AG04450 (cell line): Measurements from ENCODE around the gene SFXN5. TPM values are rescaled to one million over a fixed set of nuclear protein-coding genes. Genes with fewer than 3 reads are reported as not detected.
A peak's percentile ranks its signal among the peaks of the same experiment; 100 is the strongest.
"Not testable (repeated sequence)": the region's sequence is repeated elsewhere in the genome, so short reads cannot be mapped to it uniquely, and the experiment has no call there.

ENCODE experiments used
- CTCF ChIA-PET: fragments of 300-600, 350-600 bp; formaldehyde crosslinking; extraction: SDS; loops from one replicate; lab custom pipeline; 2022; ENCODE audit warnings: antibody characterized with exemption, inconsistent platforms; lab: Charles Lee
- POLR2A ChIA-PET: fragments of 350-600 bp; formaldehyde crosslinking; extraction: SDS; loops from one replicate; lab custom pipeline; 2021; ENCODE audit warnings: antibody characterized with exemption, inconsistent platforms; lab: Yijun Ruan, JAX
- DNase-seq: peaks from one replicate; pipeline ENCODE4 v3.0.0-alpha.2; 2011; ENCODE audit warnings: low read depth, low spot score
- H3K27ac ChIP-seq: one replicate; pipeline ENCODE4 v1.5.1; 2012; ENCODE audit warnings: low read depth, low read length, control low read depth
- H3K27me3 ChIP-seq: one replicate; pipeline ENCODE4 v1.6.0; 2012; ENCODE audit warnings: low read length; ENCODE audit not compliant: control insufficient read depth, insufficient read depth
- H3K4me3 ChIP-seq: 2 replicates; pipeline ENCODE4 v1.5.1; 2011; ENCODE audit warnings: mild to moderate bottlenecking, low read depth, low read length, control low read depth
- H3K9me3 ChIP-seq: 2 replicates; pipeline ENCODE4 v1.5.1; 2012; ENCODE audit warnings: low read length; ENCODE audit not compliant: control insufficient read depth, insufficient read depth
- polyA plus RNA-seq: library from polyadenylated mRNA; depleted of rRNA; stranded (reverse); fragments of >200 nt; gene quantifications from 2 replicates; pipeline ENCODE4 v1.2.3, GENCODE V29; 2011
- TF ChIP-seq, protein P1 (sequence below): IDR thresholded peaks from 2 replicates; pipeline ENCODE4 v1.5.1; 2011; ENCODE audit warnings: low read depth, low read length, control low read depth, inconsistent platforms

SFXN5 gene
- polyA plus RNA-seq, 1 experiment = 11.8 TPM

- POLR2A ChIA-PET = interaction anchor here (0.9 kb wide), 1 partner anchor 60 kb away, joined by 3 read pairs; no protein-coding TSS in a partner anchor
- TF ChIP-seq, protein P1, sequence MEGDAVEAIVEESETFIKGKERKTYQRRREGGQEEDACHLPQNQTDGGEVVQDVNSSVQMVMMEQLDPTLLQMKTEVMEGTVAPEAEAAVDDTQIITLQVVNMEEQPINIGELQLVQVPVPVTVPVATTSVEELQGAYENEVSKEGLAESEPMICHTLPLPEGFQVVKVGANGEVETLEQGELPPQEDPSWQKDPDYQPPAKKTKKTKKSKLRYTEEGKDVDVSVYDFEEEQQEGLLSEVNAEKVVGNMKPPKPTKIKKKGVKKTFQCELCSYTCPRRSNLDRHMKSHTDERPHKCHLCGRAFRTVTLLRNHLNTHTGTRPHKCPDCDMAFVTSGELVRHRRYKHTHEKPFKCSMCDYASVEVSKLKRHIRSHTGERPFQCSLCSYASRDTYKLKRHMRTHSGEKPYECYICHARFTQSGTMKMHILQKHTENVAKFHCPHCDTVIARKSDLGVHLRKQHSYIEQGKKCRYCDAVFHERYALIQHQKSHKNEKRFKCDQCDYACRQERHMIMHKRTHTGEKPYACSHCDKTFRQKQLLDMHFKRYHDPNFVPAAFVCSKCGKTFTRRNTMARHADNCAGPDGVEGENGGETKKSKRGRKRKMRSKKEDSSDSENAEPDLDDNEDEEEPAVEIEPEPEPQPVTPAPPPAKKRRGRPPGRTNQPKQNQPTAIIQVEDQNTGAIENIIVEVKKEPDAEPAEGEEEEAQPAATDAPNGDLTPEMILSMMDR = no peak
- peaks cover 84% of the 10 kb centered on the region for H3K27me3 ChIP-seq
Measured at GRCh38 chr2:72914206-72914559, 157.3 kb downstream of the SFXN5 start.

GRCh38 chr2:72913486-72914205 lies 157.9 kb downstream of the SFXN5 start:
- TF ChIP-seq, protein P1 = peak; percentile 34
- CTCF ChIA-PET = interaction anchor here (1.4 to 2.7 kb wide), 2 partner anchors 20 to 60 kb away, joined by 3 to 9 read pairs; no protein-coding TSS in a partner anchor
- no peak for DNase-seq
- no peak overlapping the region for H3K4me3 ChIP-seq
- POLR2A ChIA-PET = no interaction called here
- peaks cover 81% of the 10 kb centered on the region for H3K27me3 ChIP-seq
- no peak overlapping the region for H3K27ac ChIP-seq
- H3K9me3 ChIP-seq = peaks cover 3% of the 10 kb centered on the region; the same call in 1 of the 2 replicates

More at GRCh38 chr2:72914206-72914559, 157.3 kb downstream of the SFXN5 start:
- CTCF ChIA-PET = interaction anchor here (1.4 to 2.7 kb wide), 2 partner anchors 21 to 60 kb away, joined by 3 to 9 read pairs; no protein-coding TSS in a partner anchor
- Histone ChIP-seq H3K27ac (no peak overlapping the region), H3K9me3 (peaks cover 6% of the 10 kb centered on the region; the same call in 1 of the 2 replicates), H3K4me3 (no peak overlapping the region)
- no peak for DNase-seq

DNA sequence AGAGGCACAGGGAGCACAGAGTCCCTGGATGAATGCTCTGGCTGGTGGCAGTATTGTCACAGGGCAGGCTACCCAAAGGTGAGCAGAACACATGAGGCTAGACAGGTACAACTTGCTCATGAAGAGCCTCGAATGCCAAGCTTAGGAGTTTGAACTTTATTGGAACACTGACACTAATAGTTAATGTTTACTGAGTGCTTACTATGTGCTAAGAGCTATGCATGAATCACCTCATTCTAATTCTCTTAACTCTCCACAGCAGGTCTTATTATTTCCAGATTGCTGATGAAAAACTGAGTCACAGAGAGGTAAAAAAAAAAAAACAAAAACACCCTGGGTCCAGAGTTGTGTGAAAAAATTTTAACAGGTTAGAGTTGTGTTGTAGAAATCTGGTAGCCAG lies 160.3 kb downstream of the SFXN5 start:
- DNase-seq = no peak
- no peak overlapping the region for H3K4me3 ChIP-seq
- ChIA-PET POLR2A (no interaction called here), CTCF (interaction anchor here (1.0 to 1.1 kb wide), 4 partner anchors 19 to 266 kb away, joined by 3 to 7 read pairs (median 4); partner anchors contain the start of gene SPR)
- TF ChIP-seq, protein P1 = no peak
- no peak overlapping the region for H3K27ac ChIP-seq
- H3K9me3 ChIP-seq = no peaks in the 10 kb centered on the region; the same call in 1 of the 2 replicates
- H3K27me3 ChIP-seq = peaks cover 76% of the 10 kb centered on the region

- H3K27ac ChIP-seq = no peak overlapping the region
- CTCF ChIA-PET = interaction anchor here (0.6 to 2.8 kb wide), 5 partner anchors 16 to 270 kb away, joined by 3 to 18 read pairs (median 3); no protein-coding TSS in a partner anchor
- no peaks in the 10 kb centered on the region for H3K9me3 ChIP-seq
- TF ChIP-seq, protein P1 = no peak
- peaks cover 59% of the 10 kb centered on the region for H3K27me3 ChIP-seq
- POLR2A ChIA-PET = no interaction called here
- DNase-seq = no peak
- no peak overlapping the region for H3K4me3 ChIP-seq
Measured at GRCh38 chr2:72908741-72909140, 162.8 kb downstream of the SFXN5 start.

DNA sequence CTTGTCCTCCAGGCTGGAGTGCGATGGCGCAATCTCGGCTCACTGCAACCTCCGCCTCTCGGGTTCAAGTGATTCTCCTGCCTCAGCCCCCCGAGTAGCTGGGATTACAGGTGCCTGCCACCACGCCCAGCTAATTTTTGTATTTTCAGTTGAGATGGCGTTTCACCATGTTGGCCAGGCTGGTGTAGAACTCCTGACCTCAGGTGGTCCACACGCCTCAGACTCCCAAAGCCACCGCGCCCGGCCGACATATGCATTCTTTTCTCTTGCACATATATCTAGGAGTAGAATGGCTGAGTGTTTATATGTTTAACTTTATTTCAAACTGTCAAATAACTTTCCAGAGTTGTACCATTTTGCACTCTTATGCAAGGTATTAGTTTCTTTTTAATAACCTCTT lies 164.1 kb downstream of the SFXN5 start:
- H3K9me3 ChIP-seq, H3K4me3 ChIP-seq, H3K27ac ChIP-seq, DNase-seq, POLR2A ChIA-PET: not testable (repeated sequence)
- H3K27me3 ChIP-seq = peaks cover 52% of the 10 kb centered on the region
- CTCF ChIA-PET = interaction anchor here (0.7 to 1.1 kb wide), 2 partner anchors 20 to 68 kb away, joined by 4 read pairs; partner anchors contain the start of gene SPR
